Ishikawa (cell line): ENCODE results near the gene LECT2.

Experiments used
- CREB1 ChIP-seq: IDR thresholded peaks from 2 replicates; pipeline ENCODE4 v1.6.1; 2012; ENCODE audit warnings: low read depth
- EP300 ChIP-seq: IDR thresholded peaks from 2 replicates; pipeline ENCODE4 v1.6.1; 2012; ENCODE audit warnings: borderline replicate concordance
- FOXM1 ChIP-seq: IDR thresholded peaks from 2 replicates; pipeline ENCODE4 v1.6.1; 2012; ENCODE audit warnings: low read depth, borderline replicate concordance
- NFIC ChIP-seq: IDR thresholded peaks from 2 replicates; pipeline ENCODE4 v1.6.1; 2012
- RAD21 ChIP-seq: IDR thresholded peaks from 2 replicates; pipeline ENCODE4 v1.6.1; 2012; ENCODE audit warnings: low read depth
- TAF1 ChIP-seq: IDR thresholded peaks from 2 replicates; pipeline ENCODE4 v1.6.1; 2012; ENCODE audit warnings: low read depth, mild to moderate bottlenecking
- USF1 ChIP-seq: IDR thresholded peaks from 2 replicates; pipeline ENCODE4 v1.6.1; 2012
- TF ChIP-seq, protein P1 (sequence below): IDR thresholded peaks from 2 replicates; pipeline ENCODE4 v1.6.1; 2012

- no peak for TF ChIP-seq EP300
- no peak for TF ChIP-seq RAD21
- no peak for TF ChIP-seq TAF1
- TF ChIP-seq USF1, result no peak
- no peak for TF ChIP-seq NFIC
- no peak for TF ChIP-seq FOXM1
- no peak for TF ChIP-seq CREB1
- TF ChIP-seq, protein P1, sequence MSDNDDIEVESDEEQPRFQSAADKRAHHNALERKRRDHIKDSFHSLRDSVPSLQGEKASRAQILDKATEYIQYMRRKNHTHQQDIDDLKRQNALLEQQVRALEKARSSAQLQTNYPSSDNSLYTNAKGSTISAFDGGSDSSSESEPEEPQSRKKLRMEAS, result no peak
These were observed 31.6 kb upstream of the LECT2 start for GRCh38 chr5:135986401-135986800.
